H9 (cell line): ENCODE data around the gene MTCP1. TPM values are rescaled to one million over a fixed set of nuclear protein-coding genes. Genes with fewer than 3 reads are reported as not detected.
A peak's percentile ranks its signal among the peaks of the same experiment; 100 is the strongest.

ENCODE experiments used
- DNase-seq: peaks from one replicate; pipeline ENCODE4 v3.0.0-alpha.2; 2017
- H2AFZ ChIP-seq: one replicate; pipeline ENCODE4 v1.6.1; 2013; ENCODE audit warnings: mild to moderate bottlenecking, low read length, control low read depth, moderate library complexity
- H2AK5ac ChIP-seq: 2 replicates; pipeline ENCODE4 v1.6.1; 2013; ENCODE audit warnings: low read length, control low read depth, mixed read lengths; ENCODE audit not compliant: insufficient read length
- H2BK120ac ChIP-seq: one replicate; pipeline ENCODE4 v1.6.1; 2013; ENCODE audit warnings: low read depth, mild to moderate bottlenecking, low read length, control low read depth, inconsistent platforms; ENCODE audit not compliant: poor library complexity, severe bottlenecking
- H2BK12ac ChIP-seq: 2 replicates; pipeline ENCODE4 v1.6.1; 2013; ENCODE audit warnings: low read length, control low read depth, mixed read lengths, low read depth; ENCODE audit not compliant: insufficient read length
- H2BK15ac ChIP-seq: 2 replicates; pipeline ENCODE4 v1.6.1; 2013; ENCODE audit warnings: low read depth, low read length, control low read depth
- H2BK20ac ChIP-seq: one replicate; pipeline ENCODE4 v1.6.1; 2013; ENCODE audit warnings: low read depth, mild to moderate bottlenecking, low read length, control low read depth, inconsistent platforms; ENCODE audit not compliant: poor library complexity, severe bottlenecking
- H2BK5ac ChIP-seq: 2 replicates; pipeline ENCODE4 v1.6.1; 2013; ENCODE audit warnings: low read length, control low read depth, mixed read lengths; ENCODE audit not compliant: insufficient read length
- H3K14ac ChIP-seq: 2 replicates; pipeline ENCODE4 v1.6.1; 2013; ENCODE audit warnings: low read length, control low read depth; ENCODE audit not compliant: insufficient read depth
- H3K18ac ChIP-seq: 2 replicates; pipeline ENCODE4 v1.6.1; 2013; ENCODE audit warnings: low read depth, mild to moderate bottlenecking, mixed read lengths, low read length, control low read depth; ENCODE audit not compliant: insufficient read length
- H3K23ac ChIP-seq: 2 replicates; pipeline ENCODE4 v1.6.1; 2013; ENCODE audit warnings: low read length, control low read depth, mixed read lengths, low read depth; ENCODE audit not compliant: insufficient read length
- H3K23me2 ChIP-seq: 2 replicates; pipeline ENCODE4 v1.6.1; 2013; ENCODE audit warnings: low read depth, mild to moderate bottlenecking, mixed read lengths, low read length, control low read depth; ENCODE audit not compliant: insufficient read length, poor library complexity, severe bottlenecking
- H3K27ac ChIP-seq: 2 replicates; pipeline ENCODE4 v1.5.1; 2013; ENCODE audit warnings: low read length, control low read depth, mixed read lengths, low read depth; ENCODE audit not compliant: insufficient read length
- H3K27me3 ChIP-seq: 2 replicates; pipeline ENCODE4 v1.6.1; 2013; ENCODE audit warnings: low read length, control low read depth, inconsistent platforms; ENCODE audit not compliant: insufficient read depth
- H3K4ac ChIP-seq: 2 replicates; pipeline ENCODE4 v1.6.1; 2013; ENCODE audit warnings: low read depth, mild to moderate bottlenecking, control low read depth, inconsistent platforms, low read length, moderate library complexity
- H3K4me1 ChIP-seq: 2 replicates; pipeline ENCODE4 v1.6.1; 2013; ENCODE audit warnings: low read length, control low read depth, inconsistent platforms; ENCODE audit not compliant: insufficient read depth
- H3K4me2 ChIP-seq: 2 replicates; pipeline ENCODE4 v1.6.1; 2013; ENCODE audit warnings: low read length, control low read depth, mixed read lengths; ENCODE audit not compliant: insufficient read length, insufficient read depth
- H3K56ac ChIP-seq: 2 replicates; pipeline ENCODE4 v1.6.1; 2013; ENCODE audit warnings: low read depth, mild to moderate bottlenecking, mixed read lengths, low read length, control low read depth; ENCODE audit not compliant: insufficient read length
- H3K79me1 ChIP-seq: 2 replicates; pipeline ENCODE4 v1.6.1; 2013; ENCODE audit warnings: low read depth, mild to moderate bottlenecking, moderate library complexity, low read length, control low read depth, inconsistent platforms; ENCODE audit not compliant: insufficient read depth, poor library complexity, severe bottlenecking
- H3K79me2 ChIP-seq: 2 replicates; pipeline ENCODE4 v1.6.1; 2013; ENCODE audit warnings: low read length, control low read depth, inconsistent platforms; ENCODE audit not compliant: insufficient read depth
- H3K9ac ChIP-seq: 2 replicates; pipeline ENCODE4 v1.6.1; 2013; ENCODE audit warnings: low read length, control low read depth, mixed read lengths; ENCODE audit not compliant: insufficient read length; ENCODE audit errors: extremely low read depth
- H3K9me3 ChIP-seq: one replicate; pipeline ENCODE4 v1.6.1; 2013; ENCODE audit warnings: low read depth, low read length, inconsistent platforms; ENCODE audit not compliant: control insufficient read depth
- H3T11ph ChIP-seq: one replicate; pipeline ENCODE4 v1.6.1; 2013; ENCODE audit warnings: mild to moderate bottlenecking, low read length, control low read depth, inconsistent platforms
- H4K20me1 ChIP-seq: one replicate; pipeline ENCODE4 v1.6.1; 2013; ENCODE audit not compliant: control insufficient read depth, insufficient read length, insufficient read depth
- H4K5ac ChIP-seq: 2 replicates; pipeline ENCODE4 v1.6.1; 2013; ENCODE audit warnings: low read depth, mild to moderate bottlenecking, mixed read lengths, low read length, control low read depth; ENCODE audit not compliant: insufficient read length
- H4K8ac ChIP-seq: replicated peaks from 2 replicates; pipeline ENCODE4 v1.6.1; 2013; ENCODE audit warnings: low read length, control low read depth, mixed read lengths, low read depth; ENCODE audit not compliant: insufficient read length
- H4K91ac ChIP-seq: 2 replicates; pipeline ENCODE4 v1.6.1; 2013; ENCODE audit warnings: low read depth, mild to moderate bottlenecking, moderate library complexity, mixed read lengths, low read length, control low read depth; ENCODE audit not compliant: insufficient read length
- H3K27ac Mint-ChIP-seq, 3 experiments: 2 replicates in 2 of 3; 3 replicates in 1 of 3; pipeline ENCODE4 v1.8.0; 2020 to 2021; ENCODE audit warnings: mixed read lengths in 3 of 3, mild to moderate bottlenecking in 1 of 3, moderate library complexity in 1 of 3
- H3K27me3 Mint-ChIP-seq: 2 replicates; pipeline ENCODE4 v1.8.0; 2021; ENCODE audit warnings: low read depth, mild to moderate bottlenecking, moderate library complexity, mixed read lengths
- H3K36me3 Mint-ChIP-seq, 3 experiments: 2 replicates in 2 of 3; 3 replicates in 1 of 3; pipeline ENCODE4 v1.8.0; 2020 to 2021; ENCODE audit warnings: low read depth in 3 of 3, mixed read lengths in 3 of 3; ENCODE audit not compliant: insufficient read depth in 1 of 3
- H3K4me1 Mint-ChIP-seq, 2 experiments: 2 replicates each; pipeline ENCODE4 v1.8.0; 2020; ENCODE audit warnings: mixed read lengths in 2 of 2
- H3K4me3 Mint-ChIP-seq, 2 experiments: 2 replicates in 1 of 2; 3 replicates in 1 of 2; pipeline ENCODE4 v1.8.0; 2020 to 2021; ENCODE audit warnings: mild to moderate bottlenecking in 2 of 2, mixed read lengths in 2 of 2, moderate library complexity in 1 of 2
- H3K9me3 Mint-ChIP-seq, 2 experiments: 2 replicates in 1 of 2; 3 replicates in 1 of 2; pipeline ENCODE4 v1.8.0; 2020; ENCODE audit warnings: mild to moderate bottlenecking in 2 of 2, mixed read lengths in 2 of 2, moderate library complexity in 1 of 2
- CTCF ChIP-seq: fragments of 200-600 bp; sonication (generic); conservative IDR thresholded peaks from 3 replicates; pipeline ENCODE4 v1.8.0; 2021; ENCODE audit warnings: antibody characterized with exemption, mild to moderate bottlenecking
- WGBS: extraction: QIAGEN DNeasy Blood & Tissue Kit; methylation state at CpG from one replicate; pipeline ENCODE4 v1.1.7; 2013; ENCODE audit warnings: missing lambda C conversion rate, low lambda C conversion rate, mixed read lengths; ENCODE audit not compliant: insufficient read length; ENCODE audit errors: extremely low coverage; 5-methylcytosine and 5-hydroxymethylcytosine counted together
- total RNA-seq: library from RNA; stranded (reverse); gene quantifications from 2 replicates; pipeline ENCODE4 v1.2.1, GENCODE V29; 2021

The MTCP1 gene
- total RNA-seq, 1 experiment from 2014 or later, result 21.4 TPM

- H3K9me3 ChIP-seq, result peaks cover 49% of the 10 kb centered on the region
- H2BK5ac ChIP-seq, result no peak overlapping the region
- no peak overlapping the region for H2AK5ac ChIP-seq
- H4K20me1 ChIP-seq, result no peaks in the 10 kb centered on the region
- H3K27me3 Mint-ChIP-seq, result no peaks in the 10 kb centered on the region
- no peaks in the 10 kb centered on the region for H3K27me3 ChIP-seq
- peaks cover 8 to 15% of the 10 kb centered on the region in 2 experiments; a peak in 2 of 4 replicates for H3K4me1 Mint-ChIP-seq
- H3K4me1 ChIP-seq, result no peaks in the 10 kb centered on the region
- H3K79me1 ChIP-seq, result no peaks in the 10 kb centered on the region
- H4K8ac ChIP-seq, result no peak overlapping the region
- no peak overlapping the region for H2BK12ac ChIP-seq
- no peak overlapping the region for H3K27ac Mint-ChIP-seq
- no peak for DNase-seq
- peak overlapping the region; percentile 88 for H3K4me2 ChIP-seq
- TF ChIP-seq CTCF, result no peak
- H3K18ac ChIP-seq, result no peak overlapping the region
- H3K36me3 Mint-ChIP-seq, result peaks cover 18 to 21% (median 20%) of the 10 kb centered on the region in 3 experiments
- H4K91ac ChIP-seq, result no peak overlapping the region
- H3K14ac ChIP-seq, result no peak overlapping the region
- no peak overlapping the region for H3K56ac ChIP-seq
- H2AFZ ChIP-seq, result peak overlapping the region; percentile 59
- no peak overlapping the region for H3K27ac ChIP-seq
- H3K4me3 Mint-ChIP-seq, result peak overlapping the region; percentile 78 to 80
- H3K79me2 ChIP-seq, result no peaks in the 10 kb centered on the region
- H2BK120ac ChIP-seq, result no peak overlapping the region
- no peak overlapping the region for H3T11ph ChIP-seq
- peaks cover 5% of the 10 kb centered on the region for H3K23me2 ChIP-seq
- H2BK15ac ChIP-seq, result no peak overlapping the region
- no peak overlapping the region for H4K5ac ChIP-seq
- no peak overlapping the region for H3K23ac ChIP-seq
- H3K4ac ChIP-seq, result no peak overlapping the region
- H3K9me3 Mint-ChIP-seq, result peaks cover 65 to 66% of the 10 kb centered on the region in 2 experiments
- H3K9ac ChIP-seq, result peak overlapping the region; percentile 51
- no peak overlapping the region for H2BK20ac ChIP-seq
- WGBS, result no CpG with 5 or more reads among the region's 12 CpGs
These were observed 898 bp downstream of the MTCP1 start for GRCh38 chrX:155070038-155070437.
